Caco-2 (cell line): ENCODE measurements around the gene ST6GALNAC6. TPM values are rescaled to one million over a fixed set of nuclear protein-coding genes. Genes with fewer than 3 reads are reported as not detected.

Experiments
- BruUV-seq: library from RNA; stranded (reverse); fragments of 400-500 nt; replicated peaks from 2 replicates; lab custom pipeline; 2021; lab: Mats Ljungman, UMichigan
- CTCF ChIA-PET: fragments of 300-600 bp; sonication (Branson Sonifier 250); formaldehyde crosslinking; loops from one replicate; lab custom pipeline; 2022; ENCODE audit warnings: antibody characterized with exemption; lab: Charles Lee
- POLR2A ChIA-PET: fragments of 300-600 bp; sonication (Branson Sonifier 250); formaldehyde crosslinking; loops from one replicate; lab custom pipeline; 2022; ENCODE audit warnings: antibody characterized with exemption; lab: Charles Lee
- DNase-seq, 2 experiments: peaks; one replicate each; pipeline versions ENCODE4 v3.0.0 to v3.0.0-alpha.2; 2020 to 2022
- H3K27me3 ChIP-seq: replicated peaks from 2 replicates; pipeline ENCODE4 v1.6.0; 2011; ENCODE audit warnings: low read length; ENCODE audit not compliant: control insufficient read depth, insufficient read depth
- H3K36me3 ChIP-seq: 2 replicates; pipeline ENCODE4 v1.5.1; 2011; ENCODE audit warnings: low read length; ENCODE audit not compliant: control insufficient read depth, insufficient read depth
- H3K4me1 ChIP-seq: fragments of 250-450 bp; sonication (Bioruptor Pico); 2 replicates; pipeline ENCODE4 v1.5.1; 2020; ENCODE audit warnings: mild to moderate bottlenecking
- H3K4me3 ChIP-seq: 2 replicates; pipeline ENCODE4 v1.5.1; 2011; ENCODE audit warnings: low read depth, mild to moderate bottlenecking, control low read depth, low read length
- H3K9me3 ChIP-seq: fragments of 250-450 bp; sonication (Bioruptor Pico); 2 replicates; pipeline ENCODE4 v1.5.1; 2020; ENCODE audit warnings: mild to moderate bottlenecking, moderate library complexity
- H3K27ac Mint-ChIP-seq: one replicate; pipeline ENCODE4 v1.8.0; 2022; ENCODE audit warnings: mixed read lengths; ENCODE audit not compliant: unreplicated experiment
- H3K27me3 Mint-ChIP-seq: one replicate; pipeline ENCODE4 v1.8.0; 2022; ENCODE audit warnings: mixed read lengths; ENCODE audit not compliant: insufficient read depth, unreplicated experiment
- H3K36me3 Mint-ChIP-seq: one replicate; pipeline ENCODE4 v1.8.0; 2022; ENCODE audit warnings: mild to moderate bottlenecking, mixed read lengths; ENCODE audit not compliant: insufficient read depth, unreplicated experiment
- H3K4me1 Mint-ChIP-seq: one replicate; pipeline ENCODE4 v1.8.0; 2022; ENCODE audit warnings: low read depth, mixed read lengths; ENCODE audit not compliant: unreplicated experiment
- H3K4me3 Mint-ChIP-seq: one replicate; pipeline ENCODE4 v1.8.0; 2022; ENCODE audit warnings: mild to moderate bottlenecking, moderate library complexity, mixed read lengths; ENCODE audit not compliant: unreplicated experiment
- H3K9me3 Mint-ChIP-seq: one replicate; pipeline ENCODE4 v1.8.0; 2022; ENCODE audit warnings: mixed read lengths; ENCODE audit not compliant: unreplicated experiment
- intact Hi-C: fragments of 100-400 bp; cut with micrococcal nuclease; formaldehyde crosslinking; loops from one replicate; pipeline ENCODE4 v1.10.0; 2022; ENCODE audit not compliant: unreplicated experiment
- total RNA-seq: library from RNA; stranded (reverse); gene quantifications from 2 replicates; pipeline ENCODE4 v1.2.3, GENCODE V29; 2022
- TF ChIP-seq, protein P1 (sequence below), 2 experiments: fragments of 200-600 bp in 1 of 2; IDR thresholded peaks; 1 replicate in 1 of 2; 2 replicates in 1 of 2; pipeline versions ENCODE4 v1.5.1 to v1.8.0; 2011 to 2022; ENCODE audit warnings: antibody characterized with exemption in 1 of 2, control low read depth in 1 of 2, inconsistent platforms in 1 of 2, low read depth in 1 of 2, low read length in 1 of 2, mild to moderate bottlenecking in 1 of 2, moderate library complexity in 1 of 2; ENCODE audit not compliant: insufficient read depth in 1 of 2, severe bottlenecking in 1 of 2, unreplicated experiment in 1 of 2

ST6GALNAC6 gene
- total RNA-seq, 1 experiment from 2014 or later = 20.7 TPM

DNA sequence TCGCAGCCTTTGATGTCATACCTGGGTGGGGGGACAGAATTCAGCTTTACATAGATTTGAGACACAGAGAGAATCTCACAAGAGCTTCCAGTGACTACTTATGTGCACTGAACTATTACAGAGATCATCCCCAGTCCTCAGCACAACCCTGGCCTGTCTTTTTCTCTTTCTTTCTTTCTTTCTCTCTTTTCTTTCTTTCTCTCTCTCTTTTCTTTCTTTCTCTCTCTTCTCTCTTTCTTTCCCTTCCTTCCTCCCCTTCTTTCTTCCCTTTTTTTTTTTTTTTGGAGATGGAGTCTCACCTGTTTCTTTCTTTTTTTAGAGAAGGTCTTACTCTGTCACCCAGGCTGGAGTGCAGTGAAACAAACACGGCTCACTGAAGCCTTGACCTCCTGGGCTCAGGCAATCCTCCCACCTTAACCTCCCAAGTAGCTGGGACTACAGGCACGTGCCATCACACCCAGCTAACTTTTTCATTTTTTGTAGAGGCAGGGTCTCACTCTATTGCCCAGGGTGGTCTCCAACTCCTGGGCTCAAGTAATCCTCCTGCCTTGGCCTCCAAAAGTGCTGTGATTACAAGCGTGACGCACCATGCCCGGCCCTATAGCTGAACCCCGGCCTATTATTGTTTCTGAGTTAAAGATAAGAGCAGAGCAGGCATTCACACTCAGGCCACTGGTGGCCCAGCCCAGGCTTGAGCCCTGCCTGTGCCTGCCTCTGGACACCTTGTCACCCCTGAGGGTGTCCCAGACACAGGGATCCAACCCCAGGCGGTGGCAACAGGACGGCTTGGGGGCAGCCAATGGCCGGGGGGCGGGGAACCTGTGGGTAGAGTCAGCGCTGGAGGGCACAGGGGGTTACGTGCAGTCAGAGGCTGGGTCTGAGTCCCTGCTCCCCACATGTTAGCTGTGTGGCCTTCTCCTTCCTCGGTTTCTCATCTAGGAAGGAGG lies 26.8 kb upstream of the ST6GALNAC6 start:
- H3K36me3 Mint-ChIP-seq = peaks cover 33% of the 10 kb centered on the region
- CTCF ChIA-PET = interaction anchor here (0.6 to 1.5 kb wide), 4 partner anchors 9 to 918 kb away, joined by 3 to 8 read pairs (median 4); partner anchors contain the start of gene ST6GALNAC4
- BruUV-seq = no TSS peak
- Histone ChIP-seq H3K36me3 (no peaks in the 10 kb centered on the region), H3K27me3 (no peaks in the 10 kb centered on the region), H3K9me3 (no peaks in the 10 kb centered on the region), H3K4me3 (no peak overlapping the region), H3K4me1 (peaks cover 15% of the 10 kb centered on the region)
- no peaks in the 10 kb centered on the region for H3K4me1 Mint-ChIP-seq
- H3K4me3 Mint-ChIP-seq = no peak overlapping the region
- POLR2A ChIA-PET = no interaction called here
- no peak for DNase-seq
- TF ChIP-seq, protein P1, sequence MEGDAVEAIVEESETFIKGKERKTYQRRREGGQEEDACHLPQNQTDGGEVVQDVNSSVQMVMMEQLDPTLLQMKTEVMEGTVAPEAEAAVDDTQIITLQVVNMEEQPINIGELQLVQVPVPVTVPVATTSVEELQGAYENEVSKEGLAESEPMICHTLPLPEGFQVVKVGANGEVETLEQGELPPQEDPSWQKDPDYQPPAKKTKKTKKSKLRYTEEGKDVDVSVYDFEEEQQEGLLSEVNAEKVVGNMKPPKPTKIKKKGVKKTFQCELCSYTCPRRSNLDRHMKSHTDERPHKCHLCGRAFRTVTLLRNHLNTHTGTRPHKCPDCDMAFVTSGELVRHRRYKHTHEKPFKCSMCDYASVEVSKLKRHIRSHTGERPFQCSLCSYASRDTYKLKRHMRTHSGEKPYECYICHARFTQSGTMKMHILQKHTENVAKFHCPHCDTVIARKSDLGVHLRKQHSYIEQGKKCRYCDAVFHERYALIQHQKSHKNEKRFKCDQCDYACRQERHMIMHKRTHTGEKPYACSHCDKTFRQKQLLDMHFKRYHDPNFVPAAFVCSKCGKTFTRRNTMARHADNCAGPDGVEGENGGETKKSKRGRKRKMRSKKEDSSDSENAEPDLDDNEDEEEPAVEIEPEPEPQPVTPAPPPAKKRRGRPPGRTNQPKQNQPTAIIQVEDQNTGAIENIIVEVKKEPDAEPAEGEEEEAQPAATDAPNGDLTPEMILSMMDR (IDR thresholded peaks at IDR 0.05; ENCODE audit: insufficient read depth in 1 of 2, low read depth in 1 of 2, low read length in 1 of 2, severe bottlenecking in 1 of 2, unreplicated experiment in 1 of 2) = no peak
- peaks cover 8% of the 10 kb centered on the region for H3K27me3 Mint-ChIP-seq
- H3K9me3 Mint-ChIP-seq = no peaks in the 10 kb centered on the region
- intact Hi-C loops = no loop called here
- H3K27ac Mint-ChIP-seq = no peak overlapping the region

DNA sequence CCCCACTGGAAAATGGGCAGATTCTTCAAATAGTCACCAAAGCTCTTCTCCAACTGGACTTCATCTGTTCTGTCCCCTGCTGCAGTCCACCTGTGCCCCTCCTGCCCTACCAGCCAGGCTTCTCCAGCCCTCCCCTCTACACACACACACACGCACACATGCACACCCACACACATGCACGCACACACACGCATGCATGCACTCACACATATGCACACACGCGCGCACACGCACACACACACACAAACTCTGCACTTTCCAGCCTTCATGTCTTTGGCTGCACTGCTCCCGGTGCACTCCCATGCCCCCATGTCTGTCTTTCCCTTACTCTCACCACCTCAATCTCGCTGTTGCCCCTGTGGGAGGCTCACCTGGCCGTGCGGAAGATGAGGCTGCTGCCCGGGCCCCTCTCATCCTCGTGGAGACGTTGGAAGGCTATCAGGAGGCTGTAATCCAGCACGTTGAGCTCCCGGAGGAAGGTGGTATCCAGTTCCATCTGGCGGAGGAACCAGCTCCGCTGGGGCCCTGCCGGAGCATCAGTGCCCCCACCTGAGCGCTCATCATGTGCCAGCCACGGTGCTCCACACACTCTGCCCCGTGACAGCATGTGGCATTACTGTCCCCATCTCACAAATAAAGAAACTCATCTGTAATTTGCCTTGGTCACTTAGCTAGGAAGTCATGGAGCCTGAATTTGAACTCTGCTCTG lies 25.5 kb upstream of the ST6GALNAC6 start:
- Mint-ChIP-seq H3K4me1 (no peaks in the 10 kb centered on the region), H3K27me3 (peaks cover 8% of the 10 kb centered on the region), H3K4me3 (no peak overlapping the region), H3K27ac (no peak overlapping the region), H3K36me3 (peaks cover 20% of the 10 kb centered on the region), H3K9me3 (no peaks in the 10 kb centered on the region)
- no peak for DNase-seq
- no peaks in the 10 kb centered on the region for H3K27me3 ChIP-seq
- intact Hi-C loops = no loop called here
- H3K4me3 ChIP-seq = no peak overlapping the region
- no peaks in the 10 kb centered on the region for H3K9me3 ChIP-seq
- POLR2A ChIA-PET = no interaction called here
- H3K4me1 ChIP-seq = peaks cover 6% of the 10 kb centered on the region
- TF ChIP-seq, protein P1 (IDR thresholded peaks at IDR 0.05; ENCODE audit: insufficient read depth in 1 of 2, low read depth in 1 of 2, low read length in 1 of 2, severe bottlenecking in 1 of 2, unreplicated experiment in 1 of 2) = no peak
- no peaks in the 10 kb centered on the region for H3K36me3 ChIP-seq
- no TSS peak for BruUV-seq
- CTCF ChIA-PET = interaction anchor here (0.6 to 1.3 kb wide), 3 partner anchors 8 to 340 kb away, joined by 3 to 8 read pairs (median 4); partner anchors contain the start of gene ST6GALNAC4

DNA sequence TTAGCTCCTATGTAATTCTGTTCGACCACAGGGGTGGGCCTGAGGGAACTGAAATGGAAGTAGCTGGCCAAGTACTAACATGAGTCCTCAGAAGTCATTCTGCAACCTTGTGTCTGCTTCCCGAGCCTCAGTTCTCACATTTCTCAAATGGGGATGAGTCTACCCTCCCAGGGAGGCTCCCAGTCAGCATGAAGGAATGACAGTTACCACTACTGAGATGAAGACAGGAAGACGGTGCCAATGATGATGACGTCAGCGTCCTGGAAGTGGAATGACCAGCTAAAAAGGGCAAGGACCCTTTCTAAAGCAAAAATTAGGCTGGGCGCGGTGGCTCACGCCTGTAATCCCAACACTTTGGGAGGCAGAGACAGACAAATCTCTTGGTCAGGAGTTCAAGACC lies 24.4 kb upstream of the ST6GALNAC6 start:
- TF ChIP-seq, protein P1 (IDR thresholded peaks at IDR 0.05; ENCODE audit: insufficient read depth in 1 of 2, low read depth in 1 of 2, low read length in 1 of 2, severe bottlenecking in 1 of 2, unreplicated experiment in 1 of 2) = no peak
- DNase-seq = no peak
- no peaks in the 10 kb centered on the region for H3K27me3 ChIP-seq
- no peaks in the 10 kb centered on the region for H3K9me3 ChIP-seq
- no peak overlapping the region for H3K4me3 ChIP-seq
- no peak overlapping the region for H3K27ac Mint-ChIP-seq
- BruUV-seq = no TSS peak
- CTCF ChIA-PET = interaction anchor here (0.6 to 1.4 kb wide), 2 partner anchors 13 to 112 kb away, joined by 3 to 4 read pairs; no protein-coding TSS in a partner anchor
- POLR2A ChIA-PET = interaction anchor here (0.9 kb wide), 1 partner anchor 189 kb away, joined by 13 read pairs; the partner anchor contains the start of gene TOR2A
- intact Hi-C loops = no loop called here
- peaks cover 10% of the 10 kb centered on the region for H3K36me3 Mint-ChIP-seq
- H3K4me3 Mint-ChIP-seq = no peak overlapping the region
- peaks cover 10% of the 10 kb centered on the region for H3K4me1 ChIP-seq
- no peaks in the 10 kb centered on the region for H3K9me3 Mint-ChIP-seq
- H3K27me3 Mint-ChIP-seq = peaks cover 8% of the 10 kb centered on the region
- peaks cover 6% of the 10 kb centered on the region for H3K4me1 Mint-ChIP-seq
- H3K36me3 ChIP-seq = no peaks in the 10 kb centered on the region
